GM12872 (cell line): ENCODE data around the gene MYADML2.

Experiments
- CTCF ChIP-seq: IDR thresholded peaks from 3 replicates; pipeline ENCODE4 v1.5.1; 2011; ENCODE audit warnings: low read depth, mild to moderate bottlenecking, low read length, moderate library complexity; ENCODE audit not compliant: insufficient read depth

MYADML2 gene

GRCh38 chr17:81933178-81933699 lies 13.8 kb downstream of the MYADML2 start:
- no peak for TF ChIP-seq CTCF

GRCh38 chr17:81932333-81932983 lies 14.6 kb downstream of the MYADML2 start:
- no peak for TF ChIP-seq CTCF

GRCh38 chr17:81931557-81932332 lies 15.3 kb downstream of the MYADML2 start:
- no peak for TF ChIP-seq CTCF

GRCh38 chr17:81931189-81931556 lies 15.9 kb downstream of the MYADML2 start:
- TF ChIP-seq CTCF, result no peak

- TF ChIP-seq CTCF, result no peak
These were observed 16.6 kb downstream of the MYADML2 start for GRCh38 chr17:81930142-81931125.

- TF ChIP-seq CTCF, result no peak
These were observed 17.5 kb downstream of the MYADML2 start for GRCh38 chr17:81929253-81930141.
